BJ (cell line): ENCODE data around the gene RNF34. TPM values are rescaled to one million over a fixed set of nuclear protein-coding genes. Genes with fewer than 3 reads are reported as not detected.
"Not testable (repeated sequence)": the region's sequence is repeated elsewhere in the genome, so short reads cannot be mapped to it uniquely, and the experiment has no call there.

Experiments
- CTCF ChIA-PET: fragments of 350-600 bp; formaldehyde crosslinking; extraction: SDS; loops from one replicate; lab custom pipeline; 2021; ENCODE audit warnings: antibody characterized with exemption, inconsistent platforms; lab: Yijun Ruan, JAX
- POLR2A ChIA-PET: fragments of 300-600 bp; sonication (Branson Sonifier 250); formaldehyde crosslinking; extraction: SDS; loops from one replicate; lab custom pipeline; 2021; ENCODE audit warnings: antibody characterized with exemption; lab: Charles Lee
- DNase-seq: peaks from one replicate; pipeline ENCODE4 v3.0.0-alpha.2; 2011; ENCODE audit warnings: low read depth
- H3K27me3 ChIP-seq: 2 replicates; pipeline ENCODE4 v1.6.0; 2011; ENCODE audit warnings: low read length; ENCODE audit not compliant: control insufficient read depth, insufficient read depth
- H3K36me3 ChIP-seq: 2 replicates; pipeline ENCODE4 v1.5.1; 2011; ENCODE audit warnings: low read length; ENCODE audit not compliant: control insufficient read depth, insufficient read depth
- H3K4me3 ChIP-seq: 2 replicates; pipeline ENCODE4 v1.5.1; 2011; ENCODE audit warnings: low read depth, mild to moderate bottlenecking, control low read depth, low read length
- polyA plus RNA-seq: library from polyadenylated mRNA; depleted of rRNA; stranded (reverse); fragments of >200 nt; gene quantifications from 2 replicates; pipeline ENCODE4 v1.2.3, GENCODE V29; 2011
- TF ChIP-seq, protein P1 (sequence below): IDR thresholded peaks from 2 replicates; pipeline ENCODE4 v1.5.1; 2011; ENCODE audit warnings: low read depth, mild to moderate bottlenecking, control low read depth, inconsistent platforms, low read length, moderate library complexity; ENCODE audit not compliant: insufficient read depth

RNF34 gene
- polyA plus RNA-seq, 1 experiment: 80.3 TPM

GRCh38 chr12:121376754-121377697 lies 22.9 kb upstream of the RNF34 start:
- POLR2A ChIA-PET: no interaction called here
- CTCF ChIA-PET: interaction anchor here (1.5 kb wide), 1 partner anchor 66 kb away, joined by 6 read pairs; no protein-coding TSS in a partner anchor

DNA sequence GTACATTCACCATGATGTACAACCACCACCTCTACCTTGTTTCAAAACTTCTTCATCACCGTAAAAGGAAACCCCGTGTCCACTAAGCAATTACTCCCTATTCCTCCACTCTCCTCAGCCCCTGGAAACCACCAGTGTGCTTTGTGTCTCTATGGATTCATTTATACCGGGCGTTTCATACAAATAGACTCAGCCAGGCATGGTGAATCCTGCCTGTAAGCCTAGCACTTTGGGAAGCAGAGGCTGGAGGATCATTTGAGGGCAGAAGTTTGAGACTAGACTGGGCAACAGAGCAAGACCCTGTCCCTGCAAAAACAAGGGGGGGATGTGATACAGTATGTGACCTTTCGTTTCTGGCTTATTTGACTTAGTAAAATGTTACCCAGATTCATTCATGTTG lies 21.2 kb upstream of the RNF34 start:
- TF ChIP-seq, protein P1, sequence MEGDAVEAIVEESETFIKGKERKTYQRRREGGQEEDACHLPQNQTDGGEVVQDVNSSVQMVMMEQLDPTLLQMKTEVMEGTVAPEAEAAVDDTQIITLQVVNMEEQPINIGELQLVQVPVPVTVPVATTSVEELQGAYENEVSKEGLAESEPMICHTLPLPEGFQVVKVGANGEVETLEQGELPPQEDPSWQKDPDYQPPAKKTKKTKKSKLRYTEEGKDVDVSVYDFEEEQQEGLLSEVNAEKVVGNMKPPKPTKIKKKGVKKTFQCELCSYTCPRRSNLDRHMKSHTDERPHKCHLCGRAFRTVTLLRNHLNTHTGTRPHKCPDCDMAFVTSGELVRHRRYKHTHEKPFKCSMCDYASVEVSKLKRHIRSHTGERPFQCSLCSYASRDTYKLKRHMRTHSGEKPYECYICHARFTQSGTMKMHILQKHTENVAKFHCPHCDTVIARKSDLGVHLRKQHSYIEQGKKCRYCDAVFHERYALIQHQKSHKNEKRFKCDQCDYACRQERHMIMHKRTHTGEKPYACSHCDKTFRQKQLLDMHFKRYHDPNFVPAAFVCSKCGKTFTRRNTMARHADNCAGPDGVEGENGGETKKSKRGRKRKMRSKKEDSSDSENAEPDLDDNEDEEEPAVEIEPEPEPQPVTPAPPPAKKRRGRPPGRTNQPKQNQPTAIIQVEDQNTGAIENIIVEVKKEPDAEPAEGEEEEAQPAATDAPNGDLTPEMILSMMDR: no peak
- no peaks in the 10 kb centered on the region; the same call in 1 of the 2 replicates for H3K27me3 ChIP-seq
- CTCF ChIA-PET: no interaction called here
- no peak for DNase-seq
- H3K36me3 ChIP-seq: no peaks in the 10 kb centered on the region
- POLR2A ChIA-PET: no interaction called here
- H3K4me3 ChIP-seq: no peak overlapping the region

More at GRCh38 chr12:121376754-121377697, 22.9 kb upstream of the RNF34 start:
- H3K27me3 ChIP-seq: no peaks in the 10 kb centered on the region; the same call in 1 of the 2 replicates
- no peaks in the 10 kb centered on the region for H3K36me3 ChIP-seq
- TF ChIP-seq, protein P1: no peak
- no peak for DNase-seq
- no peak overlapping the region for H3K4me3 ChIP-seq

GRCh38 chr12:121379945-121380344 lies 20.0 kb upstream of the RNF34 start:
- no peaks in the 10 kb centered on the region for H3K36me3 ChIP-seq
- TF ChIP-seq, protein P1: no peak
- POLR2A ChIA-PET: no interaction called here
- H3K27me3 ChIP-seq: no peaks in the 10 kb centered on the region; the same call in 1 of the 2 replicates
- no peak overlapping the region for H3K4me3 ChIP-seq
- no peak for DNase-seq
- CTCF ChIA-PET: no interaction called here

- Histone ChIP-seq H3K4me3 (no peak overlapping the region), H3K36me3 (no peaks in the 10 kb centered on the region), H3K27me3 (no peaks in the 10 kb centered on the region)
- ChIA-PET POLR2A (no interaction called here), CTCF (interaction anchor here (1.4 to 1.9 kb wide), 2 partner anchors 8 to 10 kb away, joined by 3 to 6 read pairs; no protein-coding TSS in a partner anchor)
- DNase-seq: no peak
- TF ChIP-seq, protein P1: no peak
These were observed 16.3 kb upstream of the RNF34 start for GRCh38 chr12:121383601-121384021.

- H3K27me3 ChIP-seq, H3K36me3 ChIP-seq, DNase-seq, H3K4me3 ChIP-seq, POLR2A ChIA-PET: not testable (repeated sequence)
- CTCF ChIA-PET: interaction anchor here (1.9 kb wide), 1 partner anchor 11 kb away, joined by 6 read pairs; no protein-coding TSS in a partner anchor
These were observed 15.0 kb upstream of the RNF34 start for GRCh38 chr12:121384891-121385290.
